Retina (tissue), 1 donor: ENCODE data around the gene AFG1L.
"Not testable (repeated sequence)": the region's sequence is repeated elsewhere in the genome, so short reads cannot be mapped to it uniquely, and the experiment has no call there.

Experiments used
- DNase-seq: peaks from one replicate; pipeline ENCODE4 v3.0.0-alpha.2; 2016

Gene AFG1L

DNA sequence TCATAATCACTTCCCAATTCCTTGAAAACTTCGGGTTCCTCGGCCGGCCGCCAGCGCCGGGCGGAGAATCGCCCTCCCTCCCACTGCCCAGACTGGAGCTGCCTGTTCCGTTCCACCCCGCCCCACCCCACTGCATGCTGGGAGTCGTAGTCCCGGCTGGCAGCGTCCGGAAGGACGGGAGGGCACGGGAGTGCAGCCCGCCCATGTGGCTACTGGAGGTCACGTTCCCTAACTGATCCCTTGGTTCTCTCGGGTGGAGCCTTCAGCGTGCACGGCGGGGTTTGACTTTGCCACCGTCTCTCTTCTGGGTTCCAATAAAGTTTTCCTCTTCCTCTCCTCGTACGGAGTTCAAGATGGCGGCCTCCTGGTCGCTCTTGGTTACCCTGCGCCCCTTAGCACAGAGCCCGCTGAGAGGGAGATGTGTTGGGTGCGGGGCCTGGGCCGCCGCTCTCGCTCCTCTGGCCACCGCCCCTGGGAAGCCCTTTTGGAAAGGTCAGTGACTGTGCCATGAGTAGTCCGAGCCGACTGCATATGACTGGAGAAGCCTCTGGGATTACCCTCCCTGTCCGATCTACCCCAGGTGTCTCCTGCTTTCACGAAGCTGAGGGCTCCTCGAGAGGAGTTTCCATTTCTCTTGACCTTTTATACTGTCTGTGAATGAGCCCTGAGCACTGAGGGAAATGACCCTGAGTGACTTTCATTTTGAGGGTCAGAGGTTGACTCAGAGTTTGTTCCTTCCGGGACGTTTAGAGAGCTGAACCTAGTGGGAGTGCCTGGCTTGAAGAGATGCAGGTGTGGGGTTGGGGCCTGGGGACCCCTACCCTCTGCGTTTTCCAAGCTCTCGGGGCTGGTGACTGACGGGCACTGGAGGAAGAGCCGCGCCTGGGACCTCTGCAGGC lies at the start of gene AFG1L:
Gene AFG1L, plus strand, starts transcription at position 328 of the 899 bp plus-strand sequence. Its CDS starts 26 bp downstream, at position 354.
- peak; percentile 98 for DNase-seq

DNA sequence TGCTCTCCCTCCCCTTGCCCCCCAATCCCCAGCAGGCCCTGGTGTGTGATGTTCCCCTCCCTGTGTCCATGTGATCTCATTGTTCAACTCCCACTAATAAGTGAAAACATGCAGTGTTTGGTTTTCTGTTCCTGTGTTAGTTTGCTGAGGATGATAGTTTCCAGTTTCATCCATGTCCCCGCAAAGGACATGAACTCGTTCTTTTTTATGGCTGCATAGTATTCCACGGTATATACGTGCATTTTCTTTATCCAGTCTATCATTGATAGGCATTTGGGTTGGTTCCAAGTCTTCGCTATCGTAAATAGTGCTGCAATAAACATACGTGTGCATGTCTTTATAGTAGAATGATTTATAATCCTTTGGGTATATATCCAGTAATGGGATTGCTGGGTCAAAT lies 49.8 kb upstream of the AFG1L start:
- not testable (repeated sequence) for DNase-seq

DNA sequence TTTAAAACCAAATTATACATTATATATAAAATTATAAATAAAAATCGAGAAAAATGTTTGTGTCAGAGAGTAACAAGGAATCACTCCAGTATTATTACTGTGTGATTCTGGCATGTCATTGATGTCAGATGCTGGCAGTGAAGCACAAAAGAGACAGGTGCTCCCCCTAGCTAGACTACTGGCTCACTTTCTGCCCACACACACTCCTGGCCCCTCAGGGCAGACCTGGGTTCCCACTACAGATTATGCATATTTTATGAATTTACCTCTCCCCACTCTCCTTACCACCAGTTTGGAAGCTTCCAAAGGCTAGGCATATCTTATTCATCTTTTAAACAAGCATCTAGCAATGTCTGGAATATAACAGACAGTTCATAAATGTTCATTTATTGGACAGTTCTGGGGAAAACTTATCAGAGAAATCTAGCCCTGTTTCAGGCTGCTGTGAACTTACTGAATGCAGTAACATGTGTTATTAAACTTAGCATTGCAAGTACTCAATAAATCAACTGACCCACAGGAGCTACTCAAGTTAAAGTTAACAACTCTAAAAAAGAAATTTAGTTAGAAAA lies 46.8 kb upstream of the AFG1L start:
- no peak for DNase-seq

DNA sequence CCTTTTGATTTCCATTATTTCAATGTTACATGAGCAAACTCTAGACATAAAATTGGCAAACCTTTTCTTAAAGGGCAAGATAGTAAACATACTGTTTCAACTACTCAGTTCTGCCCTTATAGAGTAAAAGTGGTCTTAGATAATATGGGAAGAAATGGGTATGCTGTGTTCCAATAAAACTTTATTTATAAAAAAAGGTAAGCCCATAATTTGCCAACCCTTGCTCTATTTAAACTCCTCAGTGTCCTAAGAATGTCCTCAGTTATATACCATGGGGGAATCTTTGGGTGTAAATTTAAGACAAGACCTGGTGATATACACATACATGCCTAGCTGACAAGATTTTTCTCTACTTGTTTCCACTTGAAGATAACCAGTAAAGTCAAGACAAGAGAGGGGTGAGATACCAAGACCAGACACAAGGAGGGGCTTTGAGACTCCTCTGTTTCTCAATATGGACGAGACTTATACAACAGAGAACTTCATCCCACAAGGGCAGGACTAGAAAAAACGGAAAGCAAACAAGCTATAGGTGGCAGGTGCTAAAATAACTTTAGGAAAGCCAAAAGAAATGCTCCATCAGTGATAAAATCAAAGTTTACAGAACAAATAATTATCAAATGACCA lies 44.5 kb upstream of the AFG1L start:
- no peak for DNase-seq

DNA sequence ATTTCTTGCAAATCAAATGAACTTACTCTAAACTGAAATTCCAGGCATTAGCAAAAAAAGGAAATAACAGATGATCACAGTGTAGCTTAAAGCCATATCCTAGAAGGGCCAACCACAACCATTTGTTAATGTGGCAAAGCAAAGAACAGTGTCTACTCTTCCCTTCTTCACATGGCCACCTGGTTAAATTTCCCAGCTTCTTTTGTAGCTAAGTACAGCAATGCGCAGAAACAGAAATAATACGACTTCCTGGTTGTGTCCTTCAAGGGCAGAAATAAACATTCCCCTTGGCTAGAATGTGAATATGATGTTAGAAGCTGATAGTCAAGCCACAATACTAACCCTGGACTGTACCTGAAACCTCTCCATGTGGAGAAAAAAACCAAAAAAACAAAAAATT lies 43.6 kb upstream of the AFG1L start:
- DNase-seq = no peak

DNA sequence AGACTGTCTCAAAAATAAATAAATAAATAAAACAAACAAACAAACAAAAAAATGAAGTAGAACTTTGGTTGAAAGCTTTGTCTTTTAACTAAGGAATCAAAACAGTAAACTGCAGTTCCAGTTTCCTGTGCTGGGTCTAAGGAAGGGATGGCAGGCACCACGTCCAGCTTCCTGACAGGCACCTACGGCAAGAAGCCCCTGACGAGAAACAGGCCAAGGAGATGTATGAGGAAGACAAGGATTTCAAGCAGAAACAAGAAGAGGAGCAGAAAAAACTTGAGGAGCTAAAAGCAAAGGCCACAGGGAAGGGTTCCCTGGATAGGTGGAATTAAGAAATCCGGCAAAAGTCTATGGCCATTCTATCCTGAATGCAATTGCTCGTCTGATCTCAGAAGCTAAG lies 42.8 kb upstream of the AFG1L start:
- DNase-seq = no peak

DNA sequence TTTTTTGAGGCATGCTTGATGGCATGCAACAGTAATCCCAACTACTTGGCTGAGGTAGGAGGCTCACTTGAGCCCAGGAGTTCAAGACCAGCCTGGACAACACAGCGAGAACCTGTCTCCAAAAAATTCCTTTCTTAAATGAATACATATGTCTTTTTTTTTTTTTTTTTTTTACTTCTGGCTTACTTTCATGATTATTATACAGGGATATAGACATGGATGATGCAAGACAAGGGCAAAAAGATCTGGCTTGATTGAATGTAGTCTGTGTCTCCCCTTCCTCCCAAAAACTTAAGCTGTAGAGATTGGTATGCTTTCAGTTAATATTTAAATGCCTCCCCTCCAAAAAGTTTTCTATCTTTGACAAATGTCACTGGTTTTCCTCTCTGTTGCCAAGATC lies 41.6 kb upstream of the AFG1L start:
- DNase-seq = no peak

DNA sequence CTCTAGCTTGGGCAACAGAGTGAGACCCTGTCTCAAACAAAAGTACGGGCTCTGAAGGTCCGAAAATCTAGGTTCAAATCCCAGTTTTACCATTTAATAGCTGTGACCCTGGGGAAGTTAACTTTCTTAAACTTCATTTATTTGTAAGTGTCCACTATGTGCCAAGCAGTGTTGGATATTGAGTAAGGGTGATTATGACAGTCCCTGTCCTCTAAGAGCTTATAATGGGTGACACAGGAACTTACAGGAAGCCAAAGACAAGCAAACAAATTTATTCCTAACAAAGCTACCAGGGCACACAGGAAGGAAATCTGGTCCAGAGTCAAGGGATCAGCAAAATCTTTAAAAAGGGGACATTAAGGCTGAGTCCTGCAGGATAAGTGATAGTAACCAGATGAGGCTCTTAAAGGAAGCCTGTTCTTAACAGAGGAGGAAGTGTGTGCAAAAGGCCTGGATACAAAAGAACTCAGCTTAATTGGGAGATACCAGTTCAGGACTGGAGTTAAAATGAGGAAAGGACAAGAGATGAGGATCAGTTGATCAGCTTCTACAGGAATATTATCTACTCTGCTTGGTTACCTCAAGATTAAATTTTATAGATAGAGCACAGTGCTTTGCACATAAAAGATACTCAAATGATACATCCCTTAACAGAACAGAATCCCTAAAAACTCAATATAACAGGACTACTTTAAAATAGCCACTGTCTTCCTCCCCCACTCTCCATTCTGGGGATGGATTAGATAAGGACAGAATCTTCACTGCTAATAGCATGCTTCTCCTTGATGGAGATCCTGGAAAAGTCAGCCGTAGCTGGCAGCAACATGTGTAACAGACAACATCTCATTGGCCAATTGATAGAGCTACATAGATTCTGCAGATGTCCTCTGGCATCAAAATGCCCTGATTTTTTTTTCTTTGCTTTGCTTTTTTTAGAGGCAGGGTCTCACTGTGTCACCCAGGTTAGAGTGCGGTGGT lies 40.1 kb upstream of the AFG1L start:
- DNase-seq = no peak

DNA sequence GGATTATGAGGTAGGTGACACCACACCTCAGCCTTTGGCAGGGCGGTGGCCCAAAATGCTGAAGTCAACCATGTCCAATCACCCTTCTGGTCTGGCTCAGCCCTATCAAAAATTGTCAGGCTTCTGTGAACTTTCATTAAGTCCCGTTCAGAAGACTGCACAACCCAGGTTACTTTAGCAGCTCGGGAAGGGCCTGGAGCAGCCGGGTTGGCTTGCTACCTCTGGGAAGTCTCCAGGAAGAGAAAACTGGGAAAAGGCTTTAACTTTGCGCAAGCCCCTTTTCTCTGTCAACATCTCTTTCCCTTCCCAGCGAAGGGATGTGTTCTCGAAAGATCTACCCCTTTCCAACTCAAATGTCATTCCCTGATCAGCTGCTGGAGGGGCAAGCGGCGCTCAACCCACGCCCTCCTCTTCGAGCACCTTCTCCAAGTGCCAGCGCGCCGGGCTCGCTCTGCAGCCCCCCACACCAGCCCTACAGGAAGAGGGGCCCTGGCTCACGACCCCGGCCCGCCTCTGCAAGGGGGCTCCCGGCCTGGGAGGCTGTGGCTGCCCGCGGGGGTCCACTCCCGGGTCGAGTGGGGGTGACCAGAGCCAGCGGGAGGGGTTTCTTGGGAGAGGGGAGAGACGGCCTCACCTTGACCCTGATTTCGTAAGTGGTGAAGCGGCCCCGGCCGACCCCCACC lies 34.6 kb upstream of the AFG1L start:
- no peak for DNase-seq

DNA sequence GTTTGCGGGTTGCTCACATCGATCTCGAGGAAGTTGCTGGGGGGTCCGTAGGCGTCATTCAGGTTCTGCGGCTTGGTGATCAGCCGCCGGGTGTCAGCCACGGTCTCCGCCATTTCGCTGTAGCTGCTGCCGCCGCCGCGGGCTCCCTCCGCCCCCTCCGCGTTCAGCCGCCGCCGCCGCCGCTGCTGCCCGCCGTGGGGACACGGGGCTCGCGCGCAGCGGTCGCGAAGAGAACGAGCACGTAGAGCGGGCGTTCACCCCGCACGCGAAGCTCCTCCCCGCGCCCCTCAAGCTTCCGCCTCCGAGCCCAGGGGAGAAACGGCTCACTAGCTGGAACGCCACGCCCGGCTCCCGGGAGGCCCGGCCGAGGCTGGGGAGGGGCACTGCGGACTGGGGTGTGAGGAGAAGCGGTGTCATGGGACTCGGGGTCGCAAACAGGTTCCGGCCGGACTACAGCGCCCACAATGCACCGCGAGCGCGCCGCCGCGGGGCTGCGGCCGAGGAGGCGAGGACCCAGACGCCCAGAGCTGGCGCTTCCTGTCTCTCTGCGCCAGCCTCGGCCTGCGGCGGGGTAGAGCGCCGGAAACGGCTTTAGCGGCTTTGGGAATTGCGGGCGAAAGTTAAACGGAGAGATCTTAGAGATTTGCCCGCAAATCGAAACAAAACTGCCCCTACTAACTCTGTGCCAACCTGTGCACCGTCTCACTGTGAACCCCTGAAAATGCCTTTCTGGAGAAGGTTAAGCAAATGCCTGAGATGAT lies 33.9 kb upstream of the AFG1L start, which contains the start of gene SNX3:
Gene SNX3, minus strand, starts transcription at position 232 of the 761 bp plus-strand sequence. Its CDS starts 119 bp downstream, at position 113.
- peak; percentile 99 for DNase-seq

DNA sequence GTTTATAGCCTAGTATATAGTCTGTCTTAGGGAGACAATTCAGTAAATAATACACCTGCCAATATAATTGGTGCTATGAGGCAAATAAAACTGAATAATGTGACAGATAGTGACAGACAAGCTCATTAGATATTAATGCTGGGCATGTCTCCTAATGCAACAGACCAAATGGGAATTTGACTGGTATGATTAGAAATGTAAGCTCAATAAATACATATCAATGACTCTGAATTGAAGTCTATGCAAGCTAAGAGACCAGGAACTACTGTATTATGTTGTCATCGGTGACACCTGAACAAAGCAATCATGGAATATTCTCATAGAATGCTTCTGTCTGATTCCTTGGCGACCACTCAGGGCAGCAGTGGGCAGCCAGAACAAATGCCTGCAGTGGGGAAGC lies 31.5 kb upstream of the AFG1L start:
- DNase-seq = peak; percentile 6

DNA sequence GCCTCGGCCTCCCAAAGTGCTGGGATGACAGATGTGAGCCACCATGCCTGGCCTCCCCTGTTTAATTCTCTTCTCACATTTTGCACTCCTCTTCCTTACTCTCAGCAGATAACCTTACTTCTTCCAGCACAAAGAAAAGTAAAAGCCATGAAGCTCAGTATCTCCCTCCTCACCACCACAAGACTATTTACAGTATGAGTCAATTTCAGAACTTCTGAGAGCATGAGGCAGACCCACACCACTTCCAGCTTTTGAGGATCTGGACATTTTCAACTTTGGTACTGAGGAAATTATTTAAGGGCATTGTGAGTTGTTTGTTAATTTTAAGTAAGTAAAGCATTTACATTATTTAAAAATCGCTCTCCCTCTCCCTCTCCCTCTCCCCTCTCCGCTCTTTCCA lies 26.0 kb upstream of the AFG1L start:
- DNase-seq = no peak

DNA sequence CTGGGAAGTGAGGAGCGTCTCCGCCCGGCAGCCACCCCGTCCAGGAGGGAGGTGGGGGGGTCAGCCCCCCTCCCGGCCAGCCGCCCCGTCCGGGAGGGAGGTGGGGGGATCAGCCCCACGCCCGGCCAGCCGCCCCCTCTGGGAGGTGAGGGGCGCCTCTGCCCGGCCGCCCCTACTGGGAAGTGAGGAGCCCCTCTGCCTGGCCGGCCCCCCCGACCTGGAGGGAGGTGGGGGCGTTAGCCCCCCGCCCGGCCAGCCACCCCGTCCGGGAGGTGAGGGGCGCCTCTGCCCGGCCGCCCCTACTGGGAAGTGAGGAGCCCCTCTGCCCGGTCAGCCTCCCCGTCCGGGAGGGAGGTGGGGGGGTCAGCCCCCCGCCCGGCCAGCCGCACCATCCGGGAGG lies 24.9 kb upstream of the AFG1L start:
- not testable (repeated sequence) for DNase-seq

DNA sequence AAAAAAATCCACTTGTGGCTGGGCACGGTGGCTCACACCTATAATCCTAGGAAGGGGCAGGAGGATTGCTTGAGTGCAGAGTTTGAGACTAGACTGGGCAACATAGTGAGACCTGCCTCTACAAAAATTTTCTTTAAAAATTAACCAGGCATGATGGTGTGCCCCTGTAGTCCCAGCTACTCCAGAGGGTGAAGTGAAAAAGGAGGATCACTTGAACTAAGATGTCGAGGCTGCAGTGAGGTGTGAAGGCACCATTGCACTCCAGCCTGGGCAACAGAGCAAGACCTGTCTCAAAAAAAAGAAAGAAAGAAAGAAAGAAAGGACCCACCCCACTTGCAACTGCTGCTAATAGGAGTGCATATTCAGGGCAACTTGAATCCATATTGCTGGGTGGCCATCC lies 20.3 kb upstream of the AFG1L start:
- DNase-seq = no peak

DNA sequence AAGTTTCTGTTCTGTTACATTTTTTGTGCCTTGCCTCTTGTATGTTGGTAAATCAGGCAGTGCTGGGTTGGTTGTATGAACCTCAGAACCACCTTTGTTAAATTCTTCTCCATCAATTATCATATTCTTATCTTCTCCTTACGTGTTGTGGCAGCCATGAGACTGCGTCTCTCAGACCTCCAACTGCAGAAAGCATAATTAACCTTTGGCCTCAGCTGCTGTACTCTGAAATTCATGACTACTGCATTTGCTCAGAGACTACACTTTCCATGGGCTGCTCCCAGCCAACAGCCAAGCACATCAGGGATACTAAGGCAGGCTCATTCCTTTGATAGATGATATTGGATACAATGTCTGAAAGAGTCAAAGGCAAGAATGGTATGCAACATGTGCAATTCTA lies 18.9 kb upstream of the AFG1L start:
- DNase-seq = peak; percentile 10

DNA sequence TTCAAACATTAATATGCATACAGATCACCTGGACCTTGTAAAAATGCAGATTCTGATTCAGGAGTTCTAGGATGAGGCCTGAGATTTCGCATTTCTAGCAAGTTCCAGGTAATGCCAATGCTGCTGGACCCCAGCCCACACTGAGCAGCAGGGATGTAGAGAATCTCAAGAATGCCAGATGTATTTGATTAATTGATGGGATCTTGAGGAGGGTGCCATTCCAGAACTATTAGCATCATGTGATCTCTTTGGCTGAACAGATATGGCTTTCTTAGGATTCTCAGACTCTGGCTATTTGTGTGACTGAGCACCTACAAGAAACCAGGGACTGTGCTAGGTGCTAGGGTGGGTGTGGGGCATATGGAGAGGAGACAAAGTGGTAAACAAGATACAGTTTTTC lies 17.6 kb upstream of the AFG1L start:
- DNase-seq = no peak

DNA sequence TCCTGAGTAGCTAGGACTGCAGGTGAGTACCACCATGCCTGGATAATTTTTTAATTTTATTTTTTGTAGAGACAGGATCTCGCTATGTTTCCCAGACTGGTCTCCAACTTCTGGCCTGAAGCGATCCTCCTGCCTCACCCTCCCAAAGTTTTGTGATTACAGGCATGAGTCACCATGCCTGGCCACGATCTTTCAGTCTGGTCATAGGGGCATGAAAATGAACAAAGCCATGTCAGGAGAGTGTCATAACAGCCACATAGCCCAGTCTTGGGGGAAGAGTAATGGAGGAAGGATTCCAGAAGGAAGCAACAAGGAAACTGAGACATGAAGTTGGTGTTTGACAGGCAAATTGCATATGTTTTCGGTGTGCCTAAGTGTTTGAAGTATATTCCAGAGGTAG lies 17.0 kb upstream of the AFG1L start:
- no peak for DNase-seq

DNA sequence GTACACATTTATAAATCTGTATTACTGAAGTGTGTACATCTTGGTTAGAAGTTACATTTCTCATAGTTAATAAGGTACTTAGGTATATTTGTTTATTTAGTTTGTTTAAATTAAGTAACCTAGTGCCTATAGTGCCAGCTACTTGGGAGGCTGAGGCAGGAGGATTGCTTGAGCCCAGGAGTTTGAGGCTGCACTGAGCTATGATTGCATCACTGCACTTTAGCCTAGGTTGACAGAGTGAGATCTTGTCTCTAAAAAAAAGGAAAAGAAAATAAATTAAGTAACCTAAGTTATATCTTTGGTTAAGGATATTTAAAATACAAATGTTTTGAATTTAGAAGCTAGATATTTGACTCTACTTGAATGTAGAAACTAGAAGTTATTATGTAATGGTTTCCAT lies 9.5 kb upstream of the AFG1L start:
- DNase-seq = no peak

DNA sequence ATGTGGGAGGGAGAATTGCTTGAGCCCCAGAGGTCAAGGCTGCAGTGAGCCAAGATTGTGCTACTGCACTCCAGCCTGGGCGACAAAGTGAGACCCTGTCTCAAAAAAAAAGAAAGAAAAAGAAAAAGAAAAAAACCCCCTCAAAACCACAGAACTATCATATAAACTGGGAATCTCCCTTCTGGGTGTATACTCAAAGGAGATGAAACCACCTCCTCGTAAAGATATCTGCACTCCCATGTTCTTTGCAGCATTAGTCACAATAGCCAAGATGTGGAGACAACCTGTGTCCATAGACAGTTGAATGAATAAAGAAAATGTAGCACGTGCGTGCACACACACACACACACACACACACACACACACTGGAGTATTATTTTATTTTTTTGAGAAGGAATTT lies 8.5 kb upstream of the AFG1L start:
- no peak for DNase-seq

DNA sequence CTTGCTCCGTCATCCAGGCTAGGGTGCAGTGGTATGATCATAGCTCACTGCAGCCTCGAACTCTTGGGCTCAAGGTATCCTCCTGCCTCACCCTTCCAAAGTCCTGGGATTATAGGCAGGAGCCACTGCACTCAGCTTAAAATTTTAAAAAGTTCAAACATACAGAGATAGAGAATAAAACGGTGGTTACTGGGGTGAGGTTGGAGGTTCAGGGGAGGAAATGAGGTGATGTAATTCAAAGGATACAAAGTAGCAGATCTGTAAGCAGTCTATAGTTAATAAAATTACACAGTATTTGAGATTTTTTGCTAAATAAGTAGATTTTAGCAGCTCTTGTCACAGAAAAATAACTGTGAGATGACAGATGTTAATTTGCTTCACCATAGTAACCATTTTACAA lies 7.5 kb upstream of the AFG1L start:
- DNase-seq = no peak

DNA sequence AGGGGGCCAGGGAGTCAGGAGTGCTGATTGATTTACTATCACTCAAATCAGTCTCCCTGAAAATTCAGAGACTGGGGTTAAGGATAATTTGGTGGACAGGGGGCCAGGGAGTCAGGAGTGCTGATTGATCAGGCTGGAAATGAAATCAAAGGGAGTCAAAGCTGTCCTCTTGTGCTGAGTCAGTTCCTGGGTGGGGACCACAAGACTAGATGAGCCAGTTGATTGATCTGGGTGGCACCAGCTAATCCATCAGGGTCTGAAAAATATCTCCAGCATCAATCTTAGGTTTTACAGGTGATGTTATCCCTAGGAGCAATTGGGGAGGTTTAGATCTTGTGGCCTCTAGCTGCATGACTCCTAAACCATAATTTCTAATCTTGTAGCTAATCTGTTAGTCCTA lies 6.1 kb upstream of the AFG1L start:
- no peak for DNase-seq
